ENCODE results near the gene APBA2. TPM values are rescaled to one million over a fixed set of nuclear protein-coding genes. Genes with fewer than 3 reads are reported as not detected.

APBA2 gene
- total and polyA plus RNA-seq, 2 donors = 6.7 to 15.3 TPM

DNA sequence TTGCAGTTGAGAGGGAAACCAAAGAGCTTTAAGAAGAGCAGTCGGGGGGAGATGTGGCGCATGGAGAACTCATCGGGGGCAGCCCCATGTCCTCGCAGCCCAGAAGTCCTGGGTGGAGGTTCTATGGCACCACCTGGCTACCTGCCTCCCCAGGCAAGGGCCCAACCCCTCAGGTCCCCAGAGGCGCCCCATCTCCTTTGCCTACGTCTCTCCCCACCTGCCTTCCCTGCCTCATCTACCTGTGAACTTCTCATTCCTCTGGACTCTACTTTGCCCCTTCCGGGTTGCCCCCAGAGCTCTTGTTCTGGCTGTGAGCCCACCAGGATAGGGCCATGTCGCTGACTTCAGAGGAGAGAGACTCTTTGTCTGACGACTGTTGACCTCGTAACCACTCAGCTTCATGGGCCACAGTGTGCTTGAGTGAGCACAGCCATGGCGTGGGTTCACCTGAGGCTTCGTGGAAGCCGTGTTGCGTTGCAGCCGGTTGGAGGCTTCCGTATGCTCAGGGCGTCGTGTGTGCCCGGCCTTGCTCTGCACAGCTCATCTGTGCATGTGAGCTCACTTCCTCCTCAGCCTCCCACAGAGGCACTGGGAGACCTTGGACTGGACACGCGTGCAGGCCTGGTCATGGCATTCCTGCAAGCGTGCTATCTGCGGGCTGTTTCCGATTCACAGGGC is 13.4 kb downstream of the APBA2 start:
- 90% methylated on average over 24 of the region's 24 CpGs for WGBS
- DNase-seq (ENCODE audit: low read depth in 6 of 9, low spot score in 9 of 9) = no peak

DNA sequence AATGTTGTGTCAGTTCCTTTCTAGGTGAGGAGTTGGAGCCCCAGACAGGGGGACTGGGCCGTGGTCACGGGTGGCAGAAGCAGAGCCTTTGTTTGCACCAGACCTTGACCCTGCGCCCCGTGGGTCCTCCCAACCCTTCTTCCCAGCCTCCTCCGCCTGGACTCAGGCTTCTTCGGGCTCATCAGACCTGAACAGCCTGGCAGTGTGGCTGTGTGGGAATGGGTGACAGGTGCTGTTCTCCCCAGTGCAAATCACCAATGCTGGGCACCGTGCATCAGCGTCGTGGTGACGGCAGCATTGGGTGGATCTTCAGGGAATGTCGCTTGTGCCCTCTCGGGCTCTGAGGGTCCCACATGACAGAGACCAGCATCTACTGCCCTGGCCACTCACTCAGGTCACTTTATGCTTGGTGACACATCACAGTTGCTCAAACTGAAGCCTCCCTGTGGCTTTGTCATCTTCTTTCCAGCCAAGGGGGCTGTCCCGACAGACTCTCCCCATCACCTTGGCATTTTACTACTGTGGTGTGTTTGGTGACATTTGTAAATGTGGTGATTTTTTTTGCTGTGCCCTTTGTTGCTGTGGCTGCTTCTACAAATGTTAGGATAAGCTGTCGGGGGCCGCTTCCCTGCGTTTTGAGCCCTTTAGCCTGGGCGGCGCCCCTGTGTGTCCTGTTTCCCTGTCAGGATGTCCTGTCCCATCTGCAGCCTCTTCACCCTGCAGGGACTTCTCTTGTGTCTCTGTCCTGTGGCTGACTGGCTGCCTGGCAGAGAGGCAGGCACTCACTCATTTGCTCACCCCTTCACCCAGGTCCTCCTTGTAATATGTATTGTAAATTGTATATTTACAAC is 14.5 kb downstream of the APBA2 start:
- no peak for DNase-seq (ENCODE audit: low read depth in 6 of 9, low spot score in 9 of 9)
- no peaks in the 10 kb centered on the region for H3K9me3 ChIP-seq (ENCODE audit: control insufficient read depth in 2 of 2, insufficient read depth in 1 of 2, low read length in 1 of 2)
- H3K27me3 ChIP-seq (ENCODE audit: control insufficient read depth in 2 of 2, insufficient read depth in 1 of 2, low read length in 1 of 2) = no peaks in the 10 kb centered on the region
- no peaks in the 10 kb centered on the region for H3K36me3 ChIP-seq (ENCODE audit: control insufficient read depth in 2 of 2, insufficient read depth in 2 of 2, low read length in 1 of 2)
- peaks cover 6 to 22% of the 10 kb centered on the region in 2 donors for H3K4me1 ChIP-seq (ENCODE audit: control insufficient read depth in 2 of 2, insufficient read depth in 2 of 2, low read length in 2 of 2)
- H3K4me3 ChIP-seq (ENCODE audit: low read length in 2 of 2) = no peak overlapping the region
- H3K27ac ChIP-seq (ENCODE audit: low read depth in 1 of 2, low read length in 1 of 2) = no peak overlapping the region
- WGBS = 93% methylated on average over 18 of the region's 18 CpGs

More for the DNA sequence above, 13.4 kb downstream of the APBA2 start:
- Histone ChIP-seq H3K36me3 (ENCODE audit: control insufficient read depth in 2 of 2, insufficient read depth in 2 of 2, low read length in 1 of 2) (no peaks in the 10 kb centered on the region), H3K27ac (ENCODE audit: low read depth in 1 of 2, low read length in 1 of 2) (no peak overlapping the region), H3K9me3 (ENCODE audit: control insufficient read depth in 2 of 2, insufficient read depth in 1 of 2, low read length in 1 of 2) (no peaks in the 10 kb centered on the region), H3K27me3 (ENCODE audit: control insufficient read depth in 2 of 2, insufficient read depth in 1 of 2, low read length in 1 of 2) (no peaks in the 10 kb centered on the region), H3K4me1 (ENCODE audit: control insufficient read depth in 2 of 2, insufficient read depth in 2 of 2, low read length in 2 of 2) (peaks cover 2 to 16% of the 10 kb centered on the region in 2 donors), H3K4me3 (ENCODE audit: low read length in 2 of 2) (no peak overlapping the region)

DNA sequence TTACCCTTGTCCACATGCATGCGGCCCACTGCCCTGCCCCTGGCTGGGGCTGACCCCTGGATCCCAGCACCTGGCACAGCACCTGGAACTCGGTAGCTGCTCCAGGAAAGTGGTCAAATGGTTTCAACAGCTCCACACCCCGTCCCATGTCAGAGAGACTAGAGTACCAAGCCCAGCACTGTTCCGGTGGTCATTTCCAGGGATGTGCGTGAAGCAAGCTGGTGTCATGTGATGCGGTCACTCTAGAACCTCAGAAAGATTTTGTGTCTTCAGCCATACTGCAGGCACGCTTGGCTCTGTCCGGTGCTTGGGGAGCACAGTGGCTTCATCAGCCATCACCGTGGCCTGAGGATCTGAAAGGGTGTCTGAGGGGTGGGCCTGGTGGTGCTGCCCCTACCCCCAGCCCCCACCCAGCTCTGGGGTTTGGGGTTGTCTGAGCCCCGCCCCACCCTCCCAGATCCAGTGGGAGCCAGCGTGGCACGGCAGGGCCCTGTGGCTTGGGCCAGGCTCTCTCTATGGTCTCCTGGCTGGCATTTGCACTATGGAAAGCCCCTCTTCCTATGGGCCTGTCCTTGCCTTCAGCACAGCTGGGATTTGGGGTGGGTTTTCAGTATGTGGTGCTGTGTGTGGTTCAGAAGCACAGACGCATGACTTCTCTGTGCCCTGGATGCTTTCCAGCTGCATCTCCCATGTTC is 15.3 kb downstream of the APBA2 start:
- Histone ChIP-seq H3K4me1 (ENCODE audit: control insufficient read depth in 2 of 2, insufficient read depth in 2 of 2, low read length in 2 of 2) (peaks cover 6 to 23% of the 10 kb centered on the region in 2 donors), H3K4me3 (ENCODE audit: low read length in 2 of 2) (no peak overlapping the region), H3K9me3 (ENCODE audit: control insufficient read depth in 2 of 2, insufficient read depth in 1 of 2, low read length in 1 of 2) (no peaks in the 10 kb centered on the region), H3K36me3 (ENCODE audit: control insufficient read depth in 2 of 2, insufficient read depth in 2 of 2, low read length in 1 of 2) (no peaks in the 10 kb centered on the region), H3K27me3 (ENCODE audit: control insufficient read depth in 2 of 2, insufficient read depth in 1 of 2, low read length in 1 of 2) (no peaks in the 10 kb centered on the region), H3K27ac (ENCODE audit: low read depth in 1 of 2, low read length in 1 of 2) (no peak overlapping the region)
- 97% methylated on average over 13 of the region's 13 CpGs for WGBS
- DNase-seq (ENCODE audit: low read depth in 6 of 9, low spot score in 9 of 9) = no peak

DNA sequence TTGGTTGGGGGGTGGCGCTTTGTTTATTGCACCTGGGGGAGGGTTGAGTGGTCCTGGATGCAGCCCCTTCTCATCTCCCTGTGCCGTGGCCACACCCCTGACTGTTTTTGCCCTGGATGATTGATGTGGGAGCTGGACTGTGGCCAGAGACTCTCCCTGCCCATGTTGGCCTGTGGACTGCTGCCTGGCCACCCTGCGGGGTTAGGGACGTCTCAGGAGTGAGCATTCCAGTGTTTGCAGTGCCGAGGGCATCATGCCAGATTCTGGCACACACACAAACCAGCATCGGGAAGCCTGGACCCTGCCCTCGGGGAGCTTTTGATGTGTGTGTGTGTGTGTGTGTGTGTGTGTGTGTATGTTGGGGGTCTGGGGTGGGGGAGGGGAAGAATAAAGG is 15.8 kb downstream of the APBA2 start:
- no peaks in the 10 kb centered on the region for H3K9me3 ChIP-seq (ENCODE audit: control insufficient read depth in 2 of 2, insufficient read depth in 1 of 2, low read length in 1 of 2)
- DNase-seq (ENCODE audit: low read depth in 6 of 9, low spot score in 9 of 9) = no peak
- 94% methylated on average over 7 of the region's 7 CpGs for whole genome bisulfite sequencing

DNA sequence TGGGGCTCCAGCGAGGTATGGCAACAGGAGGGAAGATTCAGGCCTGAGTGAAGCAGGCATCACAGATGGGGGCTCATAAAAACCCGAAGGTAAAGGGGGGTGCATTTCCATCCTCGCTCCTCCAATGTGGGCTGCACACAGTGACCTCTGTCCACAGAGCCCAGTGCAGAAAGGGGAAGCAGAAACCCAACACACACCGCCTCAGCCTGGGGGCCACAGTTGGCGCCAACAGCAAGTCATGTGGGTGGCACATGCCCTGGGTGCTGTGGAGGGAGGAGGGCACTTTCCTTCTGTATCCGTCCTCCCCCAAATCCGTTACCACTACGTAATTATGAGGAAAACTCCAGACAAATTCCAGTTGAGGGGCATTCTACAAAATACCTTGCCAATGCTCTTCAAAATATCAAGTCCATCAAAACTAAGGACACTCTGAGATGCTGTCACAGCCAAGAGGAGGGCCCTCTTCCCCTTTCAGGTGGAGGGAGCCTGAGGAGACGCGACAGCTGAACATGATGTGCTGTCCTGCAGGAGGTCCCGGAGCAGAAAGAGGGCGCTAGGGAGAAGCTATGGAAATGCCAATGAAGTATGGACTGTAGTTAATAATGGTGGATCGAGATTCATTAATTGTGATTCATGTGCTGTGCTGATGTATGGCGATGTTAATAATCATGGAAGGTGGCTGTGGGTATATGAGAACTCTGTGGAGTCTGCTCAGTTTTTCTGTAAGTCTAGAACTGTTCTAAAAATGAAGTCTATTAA is 16.4 kb downstream of the APBA2 start:
- DNase-seq (ENCODE audit: low read depth in 6 of 9, low spot score in 9 of 9) = no peak
- Histone ChIP-seq H3K27ac (ENCODE audit: low read depth in 1 of 2, low read length in 1 of 2) (no peak overlapping the region), H3K27me3 (ENCODE audit: control insufficient read depth in 2 of 2, insufficient read depth in 1 of 2, low read length in 1 of 2) (no peaks in the 10 kb centered on the region), H3K36me3 (ENCODE audit: control insufficient read depth in 2 of 2, insufficient read depth in 2 of 2, low read length in 1 of 2) (no peaks in the 10 kb centered on the region), H3K9me3 (ENCODE audit: control insufficient read depth in 2 of 2, insufficient read depth in 1 of 2, low read length in 1 of 2) (no peaks in the 10 kb centered on the region), H3K4me1 (ENCODE audit: control insufficient read depth in 2 of 2, insufficient read depth in 2 of 2, low read length in 2 of 2) (peaks cover 6 to 23% of the 10 kb centered on the region in 2 donors), H3K4me3 (ENCODE audit: low read length in 2 of 2) (no peak overlapping the region)
- 96% methylated on average over 14 of the region's 14 CpGs for WGBS

More for the DNA sequence above, 15.8 kb downstream of the APBA2 start:
- H3K27ac ChIP-seq (ENCODE audit: low read depth in 1 of 2, low read length in 1 of 2) = no peak overlapping the region
- H3K36me3 ChIP-seq (ENCODE audit: control insufficient read depth in 2 of 2, insufficient read depth in 2 of 2, low read length in 1 of 2) = no peaks in the 10 kb centered on the region
- no peak overlapping the region for H3K4me3 ChIP-seq (ENCODE audit: low read length in 2 of 2)
- peaks cover 6 to 23% of the 10 kb centered on the region in 2 donors for H3K4me1 ChIP-seq (ENCODE audit: control insufficient read depth in 2 of 2, insufficient read depth in 2 of 2, low read length in 2 of 2)
- no peaks in the 10 kb centered on the region for H3K27me3 ChIP-seq (ENCODE audit: control insufficient read depth in 2 of 2, insufficient read depth in 1 of 2, low read length in 1 of 2)

DNA sequence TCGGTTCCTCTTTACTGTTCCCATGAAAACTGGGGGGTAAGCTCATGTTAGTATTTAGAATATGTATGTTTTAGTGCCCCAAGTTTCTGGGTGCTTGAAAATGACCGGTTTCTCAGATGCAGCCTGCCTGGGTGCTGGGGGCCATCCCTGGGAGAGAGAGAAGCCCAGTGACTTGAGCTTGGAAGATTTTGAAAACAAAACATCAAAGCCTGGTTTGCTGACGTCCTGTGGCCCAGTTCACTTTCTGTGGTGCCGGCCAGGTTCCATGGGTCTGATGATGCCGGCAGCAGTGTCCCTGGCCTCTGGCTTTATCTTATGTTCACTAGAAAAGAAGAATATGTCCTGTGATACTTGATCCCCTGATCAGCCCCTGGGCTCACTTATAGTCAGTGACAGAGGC is 17.1 kb downstream of the APBA2 start:
- Histone ChIP-seq H3K27ac (ENCODE audit: low read depth in 1 of 2, low read length in 1 of 2) (no peak overlapping the region), H3K4me3 (ENCODE audit: low read length in 2 of 2) (no peak overlapping the region), H3K4me1 (ENCODE audit: control insufficient read depth in 2 of 2, insufficient read depth in 2 of 2, low read length in 2 of 2) (peaks cover 6 to 23% of the 10 kb centered on the region in 2 donors), H3K36me3 (ENCODE audit: control insufficient read depth in 2 of 2, insufficient read depth in 2 of 2, low read length in 1 of 2) (no peaks in the 10 kb centered on the region), H3K27me3 (ENCODE audit: control insufficient read depth in 2 of 2, insufficient read depth in 1 of 2, low read length in 1 of 2) (no peaks in the 10 kb centered on the region), H3K9me3 (ENCODE audit: control insufficient read depth in 2 of 2, insufficient read depth in 1 of 2, low read length in 1 of 2) (no peaks in the 10 kb centered on the region)
- WGBS = 97% methylated on average over 5 of the region's 5 CpGs
- DNase-seq (ENCODE audit: low read depth in 6 of 9, low spot score in 9 of 9) = no peak

DNA sequence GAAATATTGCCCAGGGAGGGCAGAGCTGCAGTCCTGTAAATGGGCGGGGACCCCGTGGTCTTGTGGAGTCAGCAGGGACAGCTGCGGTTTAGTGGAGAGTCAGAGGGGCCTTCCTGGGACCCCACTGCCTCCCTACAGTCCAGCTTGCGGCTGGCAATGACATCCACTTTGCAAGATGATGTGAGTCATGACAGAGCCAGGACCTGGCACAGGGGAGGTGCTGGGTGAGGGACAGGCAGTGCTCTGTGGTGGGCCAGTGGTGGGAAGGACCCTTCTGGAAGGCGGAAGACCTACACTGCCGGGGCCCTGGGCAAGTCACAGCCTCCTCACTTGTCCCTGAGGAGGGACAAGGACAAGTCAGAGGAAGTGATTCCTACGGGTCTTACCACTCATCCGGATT is 17.8 kb downstream of the APBA2 start:
- no peak for DNase-seq (ENCODE audit: low read depth in 6 of 9, low spot score in 9 of 9)
- Histone ChIP-seq H3K27me3 (ENCODE audit: control insufficient read depth in 2 of 2, insufficient read depth in 1 of 2, low read length in 1 of 2) (no peaks in the 10 kb centered on the region), H3K4me1 (ENCODE audit: control insufficient read depth in 2 of 2, insufficient read depth in 2 of 2, low read length in 2 of 2) (peaks cover 6 to 17% of the 10 kb centered on the region in 2 donors), H3K4me3 (ENCODE audit: low read length in 2 of 2) (no peak overlapping the region), H3K36me3 (ENCODE audit: control insufficient read depth in 2 of 2, insufficient read depth in 2 of 2, low read length in 1 of 2) (no peaks in the 10 kb centered on the region), H3K9me3 (ENCODE audit: control insufficient read depth in 2 of 2, insufficient read depth in 1 of 2, low read length in 1 of 2) (no peaks in the 10 kb centered on the region), H3K27ac (ENCODE audit: low read depth in 1 of 2, low read length in 1 of 2) (no peak overlapping the region)
- 96% methylated on average over 8 of the region's 8 CpGs for WGBS

DNA sequence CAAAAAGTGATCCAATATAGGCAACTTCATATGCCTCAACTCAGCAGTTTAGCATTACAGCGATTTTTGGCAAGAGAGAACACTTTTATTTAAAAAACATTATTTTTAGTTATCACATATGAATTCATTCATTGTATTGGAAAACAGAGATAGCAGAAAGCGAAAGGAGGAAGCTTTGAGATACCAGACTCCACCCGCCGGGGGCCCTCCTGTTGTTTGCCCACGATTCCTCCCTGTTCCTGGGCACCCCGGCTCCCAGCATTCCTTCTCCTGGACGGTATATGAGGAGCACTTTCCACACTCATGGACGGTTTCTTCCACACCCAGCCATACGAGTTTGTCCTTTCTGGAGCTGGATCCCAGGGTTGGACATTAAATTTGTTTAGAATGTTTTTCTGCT is 18.2 kb downstream of the APBA2 start:
- DNase-seq (ENCODE audit: low read depth in 6 of 9, low spot score in 9 of 9) = no peak
- Histone ChIP-seq H3K4me3 (ENCODE audit: low read length in 2 of 2) (no peak overlapping the region), H3K4me1 (ENCODE audit: control insufficient read depth in 2 of 2, insufficient read depth in 2 of 2, low read length in 2 of 2) (peaks cover 6 to 17% of the 10 kb centered on the region in 2 donors), H3K36me3 (ENCODE audit: control insufficient read depth in 2 of 2, insufficient read depth in 2 of 2, low read length in 1 of 2) (no peaks in the 10 kb centered on the region), H3K9me3 (ENCODE audit: control insufficient read depth in 2 of 2, insufficient read depth in 1 of 2, low read length in 1 of 2) (no peaks in the 10 kb centered on the region), H3K27me3 (ENCODE audit: control insufficient read depth in 2 of 2, insufficient read depth in 1 of 2, low read length in 1 of 2) (no peaks in the 10 kb centered on the region), H3K27ac (ENCODE audit: low read depth in 1 of 2, low read length in 1 of 2) (no peak overlapping the region)
- 82% methylated on average over 9 of the region's 9 CpGs for WGBS
